MCF 10A (cell line): ENCODE data around the gene VWF. TPM values are rescaled to one million over a fixed set of nuclear protein-coding genes. Genes with fewer than 3 reads are reported as not detected.
"Not testable (repeated sequence)": the region's sequence is repeated elsewhere in the genome, so short reads cannot be mapped to it uniquely, and the experiment has no call there.

Experiments used
- BruUV-seq: library from RNA; stranded (reverse); fragments of 400-500 nt; replicated peaks from 2 replicates; lab custom pipeline; 2021; lab: Mats Ljungman, UMichigan
- CTCF ChIA-PET: fragments of 300-600 bp; sonication (Branson Sonifier 250); formaldehyde crosslinking; extraction: SDS; loops from one replicate; lab custom pipeline; 2021; ENCODE audit warnings: antibody characterized with exemption, inconsistent platforms; lab: Yijun Ruan, JAX
- POLR2A ChIA-PET: fragments of 300-600, 350-650 bp; sonication (Branson Sonifier 250); formaldehyde crosslinking; extraction: SDS; loops from one replicate; lab custom pipeline; 2020; ENCODE audit warnings: antibody characterized with exemption, inconsistent platforms; lab: Yijun Ruan, JAX
- DNase-seq: peaks from one replicate; pipeline ENCODE4 v3.0.0-alpha.2; 2018; ENCODE audit not compliant: unreplicated experiment
- H3K27ac Mint-ChIP-seq: one replicate; pipeline ENCODE4 v1.8.0; 2022; ENCODE audit warnings: mild to moderate bottlenecking, low read depth, mixed read lengths; ENCODE audit not compliant: unreplicated experiment
- H3K27me3 Mint-ChIP-seq: one replicate; pipeline ENCODE4 v1.8.0; 2022; ENCODE audit warnings: mixed read lengths; ENCODE audit not compliant: insufficient read depth, unreplicated experiment
- H3K36me3 Mint-ChIP-seq: one replicate; pipeline ENCODE4 v1.8.0; 2022; ENCODE audit warnings: mild to moderate bottlenecking, moderate library complexity, mixed read lengths; ENCODE audit not compliant: insufficient read depth, unreplicated experiment
- H3K4me1 Mint-ChIP-seq: one replicate; pipeline ENCODE4 v1.8.0; 2022; ENCODE audit warnings: mixed read lengths; ENCODE audit not compliant: insufficient read depth, unreplicated experiment
- H3K4me3 Mint-ChIP-seq: one replicate; pipeline ENCODE4 v1.8.0; 2022; ENCODE audit warnings: mild to moderate bottlenecking, moderate library complexity, mixed read lengths; ENCODE audit not compliant: unreplicated experiment
- H3K9me3 Mint-ChIP-seq: one replicate; pipeline ENCODE4 v1.8.0; 2022; ENCODE audit warnings: mixed read lengths; ENCODE audit not compliant: unreplicated experiment
- CTCF ChIP-seq: fragments of 200-600 bp; IDR thresholded peaks from one replicate; pipeline ENCODE4 v1.8.0; 2022; ENCODE audit warnings: antibody characterized with exemption, mild to moderate bottlenecking; ENCODE audit not compliant: unreplicated experiment
- intact Hi-C: fragments of 100-400 bp; cut with micrococcal nuclease; formaldehyde crosslinking; loops from 2 replicates; pipeline ENCODE4 v1.14.1; 2022
- total RNA-seq: library from RNA; stranded (reverse); gene quantifications from 2 replicates; pipeline ENCODE4 v1.2.3, GENCODE V29; 2022

Gene VWF
- total RNA-seq, 1 experiment from 2014 or later = not detected

- no peak for DNase-seq
- Mint-ChIP-seq H3K36me3 (no peaks in the 10 kb centered on the region), H3K27ac (no peak overlapping the region), H3K27me3 (peaks cover 11% of the 10 kb centered on the region), H3K4me1 (no peaks in the 10 kb centered on the region), H3K9me3 (no peaks in the 10 kb centered on the region), H3K4me3 (no peak overlapping the region)
- ChIA-PET POLR2A (interaction anchor here (0.7 to 1.1 kb wide), 2 partner anchors 37 to 68 kb away, joined by 3 read pairs; no protein-coding TSS in a partner anchor), CTCF (no interaction called here)
- TF ChIP-seq CTCF = no peak
- intact Hi-C loops = no loop called here
- BruUV-seq = no TSS peak
Measured at GRCh38 chr12:6158255-6158654, 33.8 kb upstream of the VWF start.

GRCh38 chr12:6157482-6157881 lies 33.0 kb upstream of the VWF start:
- intact Hi-C loops = no loop called here
- TF ChIP-seq CTCF = no peak
- Mint-ChIP-seq H3K36me3 (no peaks in the 10 kb centered on the region), H3K4me3 (no peak overlapping the region), H3K9me3 (no peaks in the 10 kb centered on the region), H3K27ac (no peak overlapping the region), H3K4me1 (no peaks in the 10 kb centered on the region), H3K27me3 (peaks cover 11% of the 10 kb centered on the region)
- no TSS peak for BruUV-seq
- CTCF ChIA-PET = no interaction called here
- POLR2A ChIA-PET = interaction anchor here (0.7 to 1.1 kb wide), 2 partner anchors 38 to 69 kb away, joined by 3 read pairs; no protein-coding TSS in a partner anchor
- DNase-seq = no peak

- no peak for DNase-seq
- Mint-ChIP-seq H3K36me3 (no peaks in the 10 kb centered on the region), H3K4me3 (no peak overlapping the region), H3K27ac (no peak overlapping the region), H3K27me3 (peaks cover 11% of the 10 kb centered on the region), H3K9me3 (no peaks in the 10 kb centered on the region), H3K4me1 (no peaks in the 10 kb centered on the region)
- BruUV-seq = no TSS peak
- no peak for TF ChIP-seq CTCF
- ChIA-PET CTCF (interaction anchor here (0.6 to 0.9 kb wide), 4 partner anchors 10 to 124 kb away, joined by 3 read pairs; no protein-coding TSS in a partner anchor), POLR2A (interaction anchor here (0.7 kb wide), 1 partner anchor 109 kb away, joined by 3 read pairs; no protein-coding TSS in a partner anchor)
- intact Hi-C loops = no loop called here
Measured at GRCh38 chr12:6154730-6155459, 30.4 kb upstream of the VWF start.

GRCh38 chr12:6148722-6149121 lies 24.3 kb upstream of the VWF start:
- H3K27ac Mint-ChIP-seq, H3K4me1 Mint-ChIP-seq, H3K9me3 Mint-ChIP-seq, CTCF ChIA-PET, POLR2A ChIA-PET, H3K36me3 Mint-ChIP-seq, BruUV-seq, H3K27me3 Mint-ChIP-seq, DNase-seq, intact Hi-C loops, H3K4me3 Mint-ChIP-seq: not testable (repeated sequence)
